SK-N-SH (cell line): ENCODE results near the gene NOTUM.

Experiments
- EZH2phosphoT487 ChIP-seq: fragments of 200-600 bp; sonication (generic); IDR thresholded peaks from 2 replicates; pipeline ENCODE4 v1.6.1; 2017; ENCODE audit warnings: low read depth, mixed run types, mild to moderate bottlenecking, antibody characterized with exemption, moderate library complexity, borderline replicate concordance
- JUND ChIP-seq: IDR thresholded peaks from 2 replicates; pipeline ENCODE4 v1.4.0; 2012
- RCOR1 ChIP-seq: fragments of 150-350 bp; IDR thresholded peaks from 2 replicates; pipeline ENCODE4 v1.6.1; 2017; ENCODE audit warnings: antibody characterized with exemption, low read length
- RFX5 ChIP-seq: IDR thresholded peaks from 2 replicates; pipeline ENCODE4 v1.6.1; 2012; ENCODE audit warnings: mild to moderate bottlenecking, improper control_type of control experiment, low read length
- TAF1 ChIP-seq: IDR thresholded peaks from 2 replicates; pipeline ENCODE4 v1.6.1; 2012; ENCODE audit warnings: low read depth, mild to moderate bottlenecking, low read length, moderate library complexity, borderline replicate concordance
- TF ChIP-seq, protein P1 (sequence below): IDR thresholded peaks from 2 replicates; pipeline ENCODE4 v1.4.0; 2012; ENCODE audit warnings: low read depth
- TF ChIP-seq, protein P2 (sequence below): fragments of 200-600 bp; sonication (generic); IDR thresholded peaks from 2 replicates; pipeline ENCODE4 v1.6.1; 2017; ENCODE audit warnings: antibody characterized with exemption, mild to moderate bottlenecking, moderate library complexity
- TF ChIP-seq, protein P3 (sequence below): IDR thresholded peaks from 2 replicates; pipeline ENCODE4 v1.6.1; 2012; ENCODE audit warnings: mild to moderate bottlenecking, low read depth, low read length, moderate library complexity
- TF ChIP-seq, protein P4 (sequence below): fragments of 150-350 bp; IDR thresholded peaks from 2 replicates; pipeline ENCODE4 v1.6.1; 2017; ENCODE audit warnings: antibody characterized with exemption, low read length, low read depth, borderline replicate concordance

DNA sequence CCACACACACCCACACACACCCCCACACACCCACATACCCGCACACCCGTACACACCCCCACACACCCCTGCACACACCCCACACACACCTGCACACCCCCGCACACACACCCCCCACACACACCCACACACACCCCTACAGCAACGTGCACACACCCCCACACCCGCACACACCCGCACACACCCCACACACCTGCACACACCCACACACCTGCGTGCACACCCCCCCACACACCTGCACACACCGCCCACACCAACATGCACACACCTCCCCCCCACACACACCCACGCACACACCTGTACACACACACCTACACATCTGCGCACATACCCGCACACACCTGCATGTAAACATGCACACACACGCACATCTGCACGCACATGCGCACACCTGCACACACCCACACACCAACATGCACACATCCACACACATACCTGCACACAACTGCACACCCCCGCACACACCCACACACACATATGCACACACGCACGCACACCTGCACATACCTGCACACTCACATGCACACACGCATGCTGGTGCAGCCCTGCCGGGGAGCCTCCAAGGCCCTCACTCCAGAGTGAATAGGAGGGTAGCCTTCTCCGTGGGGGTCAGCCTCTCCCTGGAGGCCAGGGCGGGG, 23.9 kb upstream of the NOTUM start:
- TF ChIP-seq JUND (no peak), RFX5 (no peak), TAF1 (no peak), EZH2phosphoT487 (no peak), RCOR1 (no peak)
- TF ChIP-seq, protein P1, sequence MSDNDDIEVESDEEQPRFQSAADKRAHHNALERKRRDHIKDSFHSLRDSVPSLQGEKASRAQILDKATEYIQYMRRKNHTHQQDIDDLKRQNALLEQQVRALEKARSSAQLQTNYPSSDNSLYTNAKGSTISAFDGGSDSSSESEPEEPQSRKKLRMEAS, result no peak
- TF ChIP-seq, protein P2, sequence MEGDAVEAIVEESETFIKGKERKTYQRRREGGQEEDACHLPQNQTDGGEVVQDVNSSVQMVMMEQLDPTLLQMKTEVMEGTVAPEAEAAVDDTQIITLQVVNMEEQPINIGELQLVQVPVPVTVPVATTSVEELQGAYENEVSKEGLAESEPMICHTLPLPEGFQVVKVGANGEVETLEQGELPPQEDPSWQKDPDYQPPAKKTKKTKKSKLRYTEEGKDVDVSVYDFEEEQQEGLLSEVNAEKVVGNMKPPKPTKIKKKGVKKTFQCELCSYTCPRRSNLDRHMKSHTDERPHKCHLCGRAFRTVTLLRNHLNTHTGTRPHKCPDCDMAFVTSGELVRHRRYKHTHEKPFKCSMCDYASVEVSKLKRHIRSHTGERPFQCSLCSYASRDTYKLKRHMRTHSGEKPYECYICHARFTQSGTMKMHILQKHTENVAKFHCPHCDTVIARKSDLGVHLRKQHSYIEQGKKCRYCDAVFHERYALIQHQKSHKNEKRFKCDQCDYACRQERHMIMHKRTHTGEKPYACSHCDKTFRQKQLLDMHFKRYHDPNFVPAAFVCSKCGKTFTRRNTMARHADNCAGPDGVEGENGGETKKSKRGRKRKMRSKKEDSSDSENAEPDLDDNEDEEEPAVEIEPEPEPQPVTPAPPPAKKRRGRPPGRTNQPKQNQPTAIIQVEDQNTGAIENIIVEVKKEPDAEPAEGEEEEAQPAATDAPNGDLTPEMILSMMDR, result no peak
- TF ChIP-seq, protein P3, sequence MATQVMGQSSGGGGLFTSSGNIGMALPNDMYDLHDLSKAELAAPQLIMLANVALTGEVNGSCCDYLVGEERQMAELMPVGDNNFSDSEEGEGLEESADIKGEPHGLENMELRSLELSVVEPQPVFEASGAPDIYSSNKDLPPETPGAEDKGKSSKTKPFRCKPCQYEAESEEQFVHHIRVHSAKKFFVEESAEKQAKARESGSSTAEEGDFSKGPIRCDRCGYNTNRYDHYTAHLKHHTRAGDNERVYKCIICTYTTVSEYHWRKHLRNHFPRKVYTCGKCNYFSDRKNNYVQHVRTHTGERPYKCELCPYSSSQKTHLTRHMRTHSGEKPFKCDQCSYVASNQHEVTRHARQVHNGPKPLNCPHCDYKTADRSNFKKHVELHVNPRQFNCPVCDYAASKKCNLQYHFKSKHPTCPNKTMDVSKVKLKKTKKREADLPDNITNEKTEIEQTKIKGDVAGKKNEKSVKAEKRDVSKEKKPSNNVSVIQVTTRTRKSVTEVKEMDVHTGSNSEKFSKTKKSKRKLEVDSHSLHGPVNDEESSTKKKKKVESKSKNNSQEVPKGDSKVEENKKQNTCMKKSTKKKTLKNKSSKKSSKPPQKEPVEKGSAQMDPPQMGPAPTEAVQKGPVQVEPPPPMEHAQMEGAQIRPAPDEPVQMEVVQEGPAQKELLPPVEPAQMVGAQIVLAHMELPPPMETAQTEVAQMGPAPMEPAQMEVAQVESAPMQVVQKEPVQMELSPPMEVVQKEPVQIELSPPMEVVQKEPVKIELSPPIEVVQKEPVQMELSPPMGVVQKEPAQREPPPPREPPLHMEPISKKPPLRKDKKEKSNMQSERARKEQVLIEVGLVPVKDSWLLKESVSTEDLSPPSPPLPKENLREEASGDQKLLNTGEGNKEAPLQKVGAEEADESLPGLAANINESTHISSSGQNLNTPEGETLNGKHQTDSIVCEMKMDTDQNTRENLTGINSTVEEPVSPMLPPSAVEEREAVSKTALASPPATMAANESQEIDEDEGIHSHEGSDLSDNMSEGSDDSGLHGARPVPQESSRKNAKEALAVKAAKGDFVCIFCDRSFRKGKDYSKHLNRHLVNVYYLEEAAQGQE, result no peak
- TF ChIP-seq, protein P4, sequence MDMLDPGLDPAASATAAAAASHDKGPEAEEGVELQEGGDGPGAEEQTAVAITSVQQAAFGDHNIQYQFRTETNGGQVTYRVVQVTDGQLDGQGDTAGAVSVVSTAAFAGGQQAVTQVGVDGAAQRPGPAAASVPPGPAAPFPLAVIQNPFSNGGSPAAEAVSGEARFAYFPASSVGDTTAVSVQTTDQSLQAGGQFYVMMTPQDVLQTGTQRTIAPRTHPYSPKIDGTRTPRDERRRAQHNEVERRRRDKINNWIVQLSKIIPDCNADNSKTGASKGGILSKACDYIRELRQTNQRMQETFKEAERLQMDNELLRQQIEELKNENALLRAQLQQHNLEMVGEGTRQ, result no peak
